Heart right ventricle (tissue), 16 donors: Measurements from ENCODE around the gene MFSD12. TPM values are rescaled to one million over a fixed set of nuclear protein-coding genes. Genes with fewer than 3 reads are reported as not detected.

Experiments used
- ATAC-seq, 8 donors: fragments of 200-7000 bp; cut with Tn5 transposase; one replicate each; pipeline ENCODE4 v1.9.1; 2020; ENCODE audit warnings: mild to moderate bottlenecking in 8 of 8, moderate library complexity in 8 of 8, moderate number of reproducible peaks in 1 of 8
- DNase-seq, 2 donors: peaks; one replicate each; pipeline ENCODE4 v3.0.0-alpha.2; 2020
- H3K27ac ChIP-seq, 10 donors: fragments of 200-600 bp; sonication (generic) in 2 of 10; one replicate each; pipeline versions ENCODE4 v1.5.0 to v1.8.0; 2020 to 2022; ENCODE audit warnings: mild to moderate bottlenecking in 3 of 10
- H3K27me3 ChIP-seq, 7 donors: fragments of 200-600 bp; one replicate each; pipeline ENCODE4 v1.8.0; 2021 to 2022; ENCODE audit warnings: mild to moderate bottlenecking in 2 of 7
- H3K36me3 ChIP-seq, 9 donors: fragments of 200-600 bp; sonication (generic) in 1 of 9; one replicate each; pipeline versions ENCODE4 v1.5.0 to v1.8.0; 2020 to 2022; ENCODE audit warnings: mild to moderate bottlenecking in 2 of 9
- H3K4me1 ChIP-seq, 9 donors: fragments of 200-600 bp; sonication (generic) in 1 of 9; one replicate each; pipeline versions ENCODE4 v1.5.0 to v1.8.0; 2020 to 2022; ENCODE audit warnings: mild to moderate bottlenecking in 4 of 9
- H3K4me3 ChIP-seq, 10 donors: fragments of 200-600 bp; sonication (generic) in 2 of 10; one replicate each; pipeline versions ENCODE4 v1.5.0 to v1.8.0; 2020 to 2022; ENCODE audit warnings: mild to moderate bottlenecking in 7 of 10, moderate library complexity in 2 of 10
- H3K9me3 ChIP-seq, 11 donors: fragments of 200-600 bp in 10 of 11; sonication (generic) in 2 of 11; one replicate each; pipeline versions ENCODE4 v1.5.0 to v1.8.0; 2013 to 2022; ENCODE audit warnings: mild to moderate bottlenecking in 2 of 11, control low read depth in 1 of 11, moderate library complexity in 1 of 11
- CTCF ChIP-seq, 9 donors: fragments of 200-600 bp; sonication (generic) in 2 of 9; IDR thresholded peaks; one replicate each; pipeline versions ENCODE4 v1.5.0 to v1.8.0; 2021 to 2022; ENCODE audit warnings: antibody characterized with exemption in 9 of 9, mild to moderate bottlenecking in 5 of 9, moderate library complexity in 1 of 9
- WGBS, 2 donors: extraction: QIAGEN DNeasy Blood & Tissue Kit; methylation state at CpG; one replicate each; pipeline ENCODE4 v1.1.7; 2013; ENCODE audit warnings: inconsistent platforms in 1 of 2; 5-methylcytosine and 5-hydroxymethylcytosine counted together
- intact Hi-C, 10 donors: fragments of 100-400 bp; cut with DNase I; formaldehyde crosslinking; loops; one replicate each; pipeline versions ENCODE4 v1.11.1 to v1.14.2; 2022
- polyA plus RNA-seq, 2 donors: library from polyadenylated mRNA; stranded (reverse); fragments of 200-250 nt; gene quantifications; one replicate each; pipeline ENCODE4 v1.2.3, GENCODE V29; 2013
- total RNA-seq, 10 donors: library from RNA; stranded (reverse); fragmentation: NEBNext Ultra II Directional in 3 of 10; extraction: Animal tissue kit (Norgen Biotek cat#: 25700) in 3 of 10; gene quantifications; one replicate each; pipeline versions ENCODE4 v1.2.1 to v1.2.4, GENCODE V29; 2021 to 2023
- donor health status: Arrhythmogenic right ventricular cardiomyopathy.
- donor health status: ischemic (EF 13 %, LVEDD 7.1; RV severe dilation, severe dysfunction).
- donor health status: healthy with polysubstance abuse.
- donor health status: DM: no; HTN: yes; CAD: no.
- donor health status: DM: no; HTN: no; CAD: no.
- donor health status: ischemic (EF 25% LVEDD 6.9; RV normal size, moderate dysfunction).
- donor health status: ischemic (EF 25% LVEDD 5.7; RV mildly dilated, moderate dysfunction).
- donor health status: healthy.
- donor health status: DM: yes; HTN: yes; CAD: no.
- donor health status: Ischemic cardiomyopathy.
- donor health status: ischemic (EF 35%, LVEDD 5.7; RV mildly dilated, moderate dysfunction).
- donor health status: nonischemic (EF 11% LVEDD 7.7; RV severe dilation, severe dysfunction).
- donor health status: DM: yes; HTN: yes; CAD: no.
- donor health status: PGD.
- donor health status: ischemic (EF 29% LVEDD 5.4; RV normal size, mild dysfunction).
- donor health status: nonischemic (EF 23%, LVEDD 6.1; RV moderate dilation, normal function).

The MFSD12 gene
- total and polyA plus RNA-seq, 12 donors = 11.6 to 43.2 (median 22.1) TPM

- Histone ChIP-seq H3K27me3 (no peaks in the 10 kb centered on the region), H3K36me3 (peaks cover 0 to 55% (median 11%) of the 10 kb centered on the region in 9 donors), H3K27ac (no peak overlapping the region), H3K4me1 (peaks cover 0 to 23% (median 0%) of the 10 kb centered on the region in 9 donors), H3K4me3 (no peak overlapping the region), H3K9me3 (no peaks in the 10 kb centered on the region)
- 89 to 91% methylated on average over 18 of the region's 18 CpGs for WGBS, 2 donors
- no peak for ATAC-seq
- no peak for DNase-seq
- no peak for TF ChIP-seq CTCF (IDR thresholded peaks at IDR 0.05)
- intact Hi-C loops = no loop called here
Observed at GRCh38 chr19:3519126-3519525, 38.3 kb downstream of the MFSD12 start.

GRCh38 chr19:3518659-3519058, 38.7 kb downstream of the MFSD12 start:
- no peak for ATAC-seq
- Histone ChIP-seq H3K9me3 (no peaks in the 10 kb centered on the region), H3K27ac (no peak overlapping the region), H3K4me1 (peaks cover 0 to 23% (median 3%) of the 10 kb centered on the region in 9 donors), H3K36me3 (peaks cover 0 to 50% (median 8%) of the 10 kb centered on the region in 9 donors), H3K4me3 (no peak overlapping the region), H3K27me3 (no peaks in the 10 kb centered on the region)
- intact Hi-C loops = no loop called here
- WGBS, 2 donors = 86 to 92% methylated on average over 2 of the region's 2 CpGs
- DNase-seq = no peak
- no peak for TF ChIP-seq CTCF (IDR thresholded peaks at IDR 0.05)

GRCh38 chr19:3518255-3518654, 39.1 kb downstream of the MFSD12 start:
- Histone ChIP-seq H3K27ac (no peak overlapping the region), H3K4me3 (no peak overlapping the region), H3K9me3 (no peaks in the 10 kb centered on the region), H3K4me1 (peaks cover 0 to 26% (median 3%) of the 10 kb centered on the region in 9 donors), H3K36me3 (peaks cover 0 to 46% (median 4%) of the 10 kb centered on the region in 9 donors), H3K27me3 (no peaks in the 10 kb centered on the region)
- ATAC-seq (no peak), DNase-seq (no peak)
- TF ChIP-seq CTCF (IDR thresholded peaks at IDR 0.05) = no peak
- intact Hi-C loops = no loop called here
- WGBS, 2 donors = 83 to 86% methylated on average over 10 of the region's 10 CpGs

GRCh38 chr19:3517638-3518037, 39.7 kb downstream of the MFSD12 start:
- H3K4me3 ChIP-seq = no peak overlapping the region
- ATAC-seq (no peak), DNase-seq (no peak)
- H3K36me3 ChIP-seq = peaks cover 0 to 40% (median 0%) of the 10 kb centered on the region in 9 donors
- H3K9me3 ChIP-seq = no peaks in the 10 kb centered on the region
- intact Hi-C loops = no loop called here
- H3K27me3 ChIP-seq = no peaks in the 10 kb centered on the region
- H3K27ac ChIP-seq = no peak overlapping the region
- peaks cover 0 to 33% (median 8%) of the 10 kb centered on the region in 9 donors for H3K4me1 ChIP-seq
- 92 to 93% methylated on average over 2 of the region's 2 CpGs for WGBS, 2 donors
- TF ChIP-seq CTCF (IDR thresholded peaks at IDR 0.05) = no peak
